OCI-LY7 (cell line): Measurements from ENCODE around the gene TAMALIN. TPM values are rescaled to one million over a fixed set of nuclear protein-coding genes. Genes with fewer than 3 reads are reported as not detected.

Experiments used
- BruUV-seq: library from RNA; stranded (reverse); fragments of 400-500 nt; replicated peaks from 2 replicates; lab custom pipeline; 2021; lab: Mats Ljungman, UMichigan
- CTCF ChIA-PET: fragments of 300-600 bp; sonication (Branson Sonifier 250); formaldehyde crosslinking; loops from one replicate; lab custom pipeline; 2022; ENCODE audit warnings: antibody characterized with exemption; ENCODE audit not compliant: unreplicated experiment; lab: Charles Lee
- POLR2A ChIA-PET: fragments of 300-600 bp; sonication (Branson Sonifier 250); formaldehyde crosslinking; loops from one replicate; lab custom pipeline; 2022; ENCODE audit warnings: antibody characterized with exemption; lab: Charles Lee
- DNase-seq: peaks from one replicate; pipeline ENCODE4 v3.0.0-alpha.2; 2015; ENCODE audit warnings: low spot score
- H2AFZ ChIP-seq: fragments of 200-600 bp; sonication (generic), shearing (Covaris generic); 2 replicates; pipeline ENCODE4 v1.6.1; 2014; ENCODE audit warnings: mild to moderate bottlenecking, antibody characterized with exemption, low read length, moderate library complexity
- H3K27ac ChIP-seq: fragments of 200-600 bp; sonication (generic); 2 replicates; pipeline ENCODE4 v1.5.1; 2014; ENCODE audit warnings: mixed run types, low read depth, mild to moderate bottlenecking, moderate library complexity, low read length, inconsistent platforms; ENCODE audit not compliant: poor library complexity, severe bottlenecking
- H3K36me3 ChIP-seq: fragments of 200-600 bp; sonication (generic); 2 replicates; pipeline ENCODE4 v1.6.1; 2014; ENCODE audit warnings: mild to moderate bottlenecking, antibody characterized with exemption, low read length, moderate library complexity, mixed read lengths; ENCODE audit not compliant: insufficient read depth
- H3K4me1 ChIP-seq: fragments of 200-600 bp; sonication (generic); 2 replicates; pipeline ENCODE4 v1.5.1; 2014; ENCODE audit warnings: mild to moderate bottlenecking, low read length; ENCODE audit not compliant: insufficient read depth, poor library complexity, severe bottlenecking
- H3K4me2 ChIP-seq: fragments of 200-600 bp; sonication (generic); 2 replicates; pipeline ENCODE4 v1.6.1; 2014; ENCODE audit warnings: mild to moderate bottlenecking, low read length
- H3K4me3 ChIP-seq: fragments of 200-600 bp; sonication (generic); 2 replicates; pipeline ENCODE4 v1.5.1; 2014; ENCODE audit warnings: mild to moderate bottlenecking, low read depth, low read length; ENCODE audit not compliant: poor library complexity, severe bottlenecking
- H3K79me2 ChIP-seq: fragments of 200-600 bp; sonication (generic); 2 replicates; pipeline ENCODE4 v1.6.1; 2016; ENCODE audit warnings: low read depth, mild to moderate bottlenecking, low read length, moderate library complexity, mixed read lengths; ENCODE audit not compliant: insufficient read depth
- H3K9me2 ChIP-seq: fragments of 200-600 bp; sonication (generic); 2 replicates; pipeline ENCODE4 v1.6.1; 2016; ENCODE audit warnings: mild to moderate bottlenecking, low read length, mixed read lengths; ENCODE audit not compliant: insufficient read depth
- H3K9me3 ChIP-seq: fragments of 200-600 bp; sonication (generic); 2 replicates; pipeline ENCODE4 v1.6.1; 2014; ENCODE audit warnings: mild to moderate bottlenecking, mixed run types, low read length, mixed read lengths
- H4K20me1 ChIP-seq: fragments of 200-600 bp; sonication (generic); 2 replicates; pipeline ENCODE4 v1.6.1; 2014; ENCODE audit warnings: mild to moderate bottlenecking, antibody characterized with exemption, low read length, moderate library complexity, mixed read lengths; ENCODE audit not compliant: insufficient read depth
- CTCF ChIP-seq: fragments of 200-600 bp; sonication (generic); conservative IDR thresholded peaks from 2 replicates; pipeline ENCODE4 v1.5.1; 2014; ENCODE audit warnings: mild to moderate bottlenecking, antibody characterized with exemption, low read length, moderate library complexity, mixed read lengths
- EZH2phosphoT487 ChIP-seq: fragments of 200-600 bp; sonication (generic); IDR thresholded peaks from 2 replicates; pipeline ENCODE4 v1.6.1; 2018; ENCODE audit warnings: low read depth, borderline replicate concordance, mild to moderate bottlenecking, mixed run types, antibody characterized with exemption, low read length, moderate library complexity, mixed read lengths
- intact Hi-C: fragments of 100-400 bp; cut with micrococcal nuclease; formaldehyde crosslinking; loops from one replicate; pipeline ENCODE4 v1.10.0; 2022; ENCODE audit not compliant: unreplicated experiment
- total RNA-seq, 2 experiments: library from RNA; depleted of rRNA in 1 of 2; stranded (reverse); fragments of >200 nt in 1 of 2; shearing (Covaris generic) in 1 of 2; gene quantifications; 2 replicates each; pipeline ENCODE4 v1.2.3, GENCODE V29; 2014 to 2022

TAMALIN gene
- total RNA-seq, 2 experiments from 2014 or later: 0.66 to 1.3 TPM

GRCh38 chr12:52004042-52004648 is 2.6 kb upstream of the TAMALIN start:
- Histone ChIP-seq H3K36me3 (no peaks in the 10 kb centered on the region), H3K9me3 (no peaks in the 10 kb centered on the region), H3K27ac (no peak overlapping the region), H3K4me2 (no peak overlapping the region), H3K9me2 (no peaks in the 10 kb centered on the region), H3K4me1 (peaks cover 25% of the 10 kb centered on the region), H3K79me2 (no peaks in the 10 kb centered on the region), H2AFZ (no peak overlapping the region), H3K4me3 (no peak overlapping the region), H4K20me1 (no peaks in the 10 kb centered on the region)
- CTCF ChIA-PET: interaction anchor here (1.0 to 1.3 kb wide), 2 partner anchors 16 to 19 kb away, joined by 3 to 5 read pairs; no protein-coding TSS in a partner anchor
- TF ChIP-seq CTCF: peak; percentile 81
- no peak for TF ChIP-seq EZH2phosphoT487
- POLR2A ChIA-PET: interaction anchor here (1.2 to 1.3 kb wide), 2 partner anchors 19 to 21 kb away, joined by 3 to 4 read pairs; no protein-coding TSS in a partner anchor
- BruUV-seq: no TSS peak
- no peak for DNase-seq
- intact Hi-C loops: loop anchor here (1.0 kb wide), 1 partner anchor 16 kb away; no protein-coding TSS in a partner anchor

- intact Hi-C loops: no loop called here
- no TSS peak for BruUV-seq
- no peaks in the 10 kb centered on the region for H3K79me2 ChIP-seq
- H3K4me1 ChIP-seq: peaks cover 25% of the 10 kb centered on the region
- H4K20me1 ChIP-seq: no peaks in the 10 kb centered on the region
- POLR2A ChIA-PET: no interaction called here
- TF ChIP-seq CTCF (no peak), EZH2phosphoT487 (no peak)
- no peaks in the 10 kb centered on the region for H3K36me3 ChIP-seq
- CTCF ChIA-PET: no interaction called here
- no peaks in the 10 kb centered on the region for H3K9me2 ChIP-seq
- H3K9me3 ChIP-seq: no peaks in the 10 kb centered on the region
- H3K4me2 ChIP-seq: peak overlapping the region; percentile 6; the same call in 1 of the 2 replicates
- H3K27ac ChIP-seq: no peak overlapping the region
- no peak overlapping the region for H2AFZ ChIP-seq
- DNase-seq: no peak
- no peak overlapping the region for H3K4me3 ChIP-seq
These were observed 1.4 kb upstream of the TAMALIN start for GRCh38 chr12:52005218-52005902.
